Epithelial cell of umbilical artery (primary cell): ENCODE measurements around the gene TEDC2. TPM values are rescaled to one million over a fixed set of nuclear protein-coding genes. Genes with fewer than 3 reads are reported as not detected.

Experiments
- total RNA-seq: library from RNA; depleted of rRNA; stranded (reverse); fragments of >200 nt; gene quantifications from 2 replicates; pipeline ENCODE4 v1.2.3, GENCODE V29; 2014

Gene TEDC2, protein sequence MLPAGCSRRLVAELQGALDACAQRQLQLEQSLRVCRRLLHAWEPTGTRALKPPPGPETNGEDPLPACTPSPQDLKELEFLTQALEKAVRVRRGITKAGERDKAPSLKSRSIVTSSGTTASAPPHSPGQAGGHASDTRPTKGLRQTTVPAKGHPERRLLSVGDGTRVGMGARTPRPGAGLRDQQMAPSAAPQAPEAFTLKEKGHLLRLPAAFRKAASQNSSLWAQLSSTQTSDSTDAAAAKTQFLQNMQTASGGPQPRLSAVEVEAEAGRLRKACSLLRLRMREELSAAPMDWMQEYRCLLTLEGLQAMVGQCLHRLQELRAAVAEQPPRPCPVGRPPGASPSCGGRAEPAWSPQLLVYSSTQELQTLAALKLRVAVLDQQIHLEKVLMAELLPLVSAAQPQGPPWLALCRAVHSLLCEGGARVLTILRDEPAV
- 7.4 and 9.1 TPM in 2 replicates for total RNA-seq

GRCh38 chr16:2459647-2460390 is at the start of gene TEDC2:
TEDC2 (plus strand) TSS chr16:2460109; CDS start chr16:2460145, 36 bp downstream.

GRCh38 chr16:2429034-2429770 is 30.7 kb upstream of the TEDC2 start, which contains the start of gene CCNF:
CCNF (plus strand) TSS chr16:2429447; CDS start chr16:2429482, 35 bp downstream.

DNA sequence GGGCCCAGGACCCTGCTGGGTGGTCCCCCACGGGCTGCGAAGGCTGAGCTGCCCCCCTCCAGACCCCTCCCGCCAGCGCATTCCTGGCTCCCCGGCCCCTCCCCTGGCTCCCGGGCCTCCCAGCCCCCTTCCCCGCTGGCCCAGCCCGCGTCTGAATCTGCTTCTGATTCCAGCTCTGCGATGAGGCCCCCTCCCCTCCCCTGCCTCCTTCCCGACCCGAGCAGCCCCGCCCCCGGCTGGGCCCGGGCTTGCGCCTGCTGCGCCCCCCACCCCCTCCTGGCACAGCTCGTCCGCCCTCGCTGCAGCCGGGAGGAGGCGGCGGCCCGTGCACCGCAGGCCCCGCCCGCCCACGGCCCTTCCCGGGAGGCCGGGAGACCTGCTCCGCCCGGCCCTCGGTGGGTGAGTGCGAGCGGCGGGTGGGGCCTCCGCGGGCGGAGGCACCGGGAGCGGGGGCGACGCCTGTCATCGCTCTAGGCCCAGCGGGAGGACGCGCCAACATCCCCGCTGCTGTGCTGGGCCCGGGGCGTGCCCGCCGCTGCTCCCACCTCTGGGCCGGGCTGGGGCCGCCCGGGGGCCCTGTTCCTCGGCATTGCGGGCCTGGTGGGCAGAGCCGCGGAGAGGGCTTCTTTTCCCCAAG is 11.2 kb downstream of the TEDC2 start, which contains the start of gene NTN3:
NTN3 (plus strand) TSS at position 282 of the 637 bp plus-strand sequence. CDS start 405 bp downstream, outside the sequence.

GRCh38 chr16:2474877-2475412 is 15.0 kb downstream of the TEDC2 start, which contains the start of gene TBC1D24:
TBC1D24 (plus strand) TSS chr16:2475127; CDS start chr16:2496149, 21,022 bp downstream.

GRCh38 chr16:2513405-2514332 is 53.8 kb downstream of the TEDC2 start, which contains the start of gene ATP6V0C:
ATP6V0C (plus strand) TSS chr16:2513952; CDS start chr16:2514104, 152 bp downstream.

Other genes starting within 250 kb of the TEDC2 start
- gene BRICD5, start 249.2 kb upstream of the TEDC2 start, total RNA-seq: 3.3 and 8.1 TPM in 2 replicates
- gene PGP, start 245.3 kb upstream of the TEDC2 start, total RNA-seq: 24.2 and 28.3 TPM in 2 replicates
- 30.2 and 36.2 TPM in 2 replicates for gene E4F1, start 236.5 kb upstream of the TEDC2 start, total RNA-seq
- gene DNASE1L2, start 223.7 kb upstream of the TEDC2 start, total RNA-seq: 0.97 and 1.4 TPM in 2 replicates
- gene ECI1, start 208.5 kb upstream of the TEDC2 start, total RNA-seq: 33.8 and 45.7 TPM in 2 replicates
- 67.0 and 81.9 TPM in 2 replicates for gene RNPS1, start 192.0 kb upstream of the TEDC2 start, total RNA-seq
- gene ABCA3, start 119.4 kb upstream of the TEDC2 start, total RNA-seq: 15.3 and 21.9 TPM in 2 replicates
- gene CCNF, start 30.7 kb upstream of the TEDC2 start, total RNA-seq: 35.1 and 45.4 TPM in 2 replicates
- gene NTN3, start 11.2 kb downstream of the TEDC2 start, total RNA-seq: not detected in 2 replicates
- 9.7 and 10.6 TPM in 2 replicates for gene TBC1D24, start 15.0 kb downstream of the TEDC2 start, total RNA-seq
- 4.3 and 4.5 TPM in 2 replicates for gene ATP6V0C, start 53.8 kb downstream of the TEDC2 start, total RNA-seq
- 27.6 and 36.2 TPM in 2 replicates for gene AMDHD2, start 60.3 kb downstream of the TEDC2 start, total RNA-seq
- not detected in 2 replicates for gene CEMP1, start 71.3 kb downstream of the TEDC2 start, total RNA-seq
- 16.2 and 26.7 TPM in 2 replicates for gene PDPK1, start 77.9 kb downstream of the TEDC2 start, total RNA-seq
- gene KCTD5, start 222.4 kb downstream of the TEDC2 start, total RNA-seq: 19.9 and 27.9 TPM in 2 replicates